Liver (tissue), 3 donors: Measurements from ENCODE around the gene MAP3K20.

Experiments used
- FOXA1 ChIP-seq: IDR thresholded peaks from 2 replicates; pipeline ENCODE4 v1.6.1; 2016; ENCODE audit warnings: antibody characterized with exemption
- GABPA ChIP-seq, 2 donors: IDR thresholded peaks in 1 of 2; conservative IDR thresholded peaks in 1 of 2; 2 replicates each; pipeline ENCODE4 v1.6.1; 2016; ENCODE audit warnings: antibody characterized with exemption in 2 of 2, mild to moderate bottlenecking in 1 of 2, moderate library complexity in 1 of 2
- JUND ChIP-seq, 2 donors: IDR thresholded peaks; 2 replicates each; pipeline ENCODE4 v1.6.1; 2016; ENCODE audit warnings: antibody characterized with exemption in 2 of 2
- RAD21 ChIP-seq, 2 donors: IDR thresholded peaks; 2 replicates each; pipeline ENCODE4 v1.6.1; 2016; ENCODE audit warnings: antibody characterized with exemption in 2 of 2, mild to moderate bottlenecking in 2 of 2
- RXRA ChIP-seq, 2 donors: IDR thresholded peaks; 2 replicates each; pipeline ENCODE4 v1.6.1; 2017 to 2018; ENCODE audit warnings: antibody characterized with exemption in 2 of 2, mild to moderate bottlenecking in 1 of 2
- SP1 ChIP-seq: IDR thresholded peaks from 2 replicates; pipeline ENCODE4 v1.6.1; 2018; ENCODE audit warnings: antibody characterized with exemption, mild to moderate bottlenecking
- TAF1 ChIP-seq: conservative IDR thresholded peaks from 2 replicates; pipeline ENCODE4 v1.6.1; 2016; ENCODE audit warnings: antibody characterized with exemption, mild to moderate bottlenecking
- YY1 ChIP-seq: IDR thresholded peaks from 2 replicates; pipeline ENCODE4 v1.6.1; 2016; ENCODE audit warnings: antibody characterized with exemption, mild to moderate bottlenecking
- TF ChIP-seq, protein P1 (sequence below): fragments of 150-350 bp; IDR thresholded peaks from 2 replicates; pipeline ENCODE4 v1.5.1; 2017; ENCODE audit warnings: improper control_type of control experiment, low read depth, low read length; ENCODE audit not compliant: missing input control
- TF ChIP-seq, protein P2 (sequence below): IDR thresholded peaks from 2 replicates; pipeline ENCODE4 v1.6.1; 2016; ENCODE audit warnings: antibody characterized with exemption, mild to moderate bottlenecking
- TF ChIP-seq, protein P3 (sequence below): IDR thresholded peaks from 2 replicates; pipeline ENCODE4 v1.6.1; 2016; ENCODE audit warnings: antibody characterized with exemption
- TF ChIP-seq, protein P4 (sequence below): IDR thresholded peaks from 2 replicates; pipeline ENCODE4 v1.6.1; 2016; ENCODE audit warnings: antibody characterized with exemption
- donor health status: healthy.
- donor health status: healthy.

DNA sequence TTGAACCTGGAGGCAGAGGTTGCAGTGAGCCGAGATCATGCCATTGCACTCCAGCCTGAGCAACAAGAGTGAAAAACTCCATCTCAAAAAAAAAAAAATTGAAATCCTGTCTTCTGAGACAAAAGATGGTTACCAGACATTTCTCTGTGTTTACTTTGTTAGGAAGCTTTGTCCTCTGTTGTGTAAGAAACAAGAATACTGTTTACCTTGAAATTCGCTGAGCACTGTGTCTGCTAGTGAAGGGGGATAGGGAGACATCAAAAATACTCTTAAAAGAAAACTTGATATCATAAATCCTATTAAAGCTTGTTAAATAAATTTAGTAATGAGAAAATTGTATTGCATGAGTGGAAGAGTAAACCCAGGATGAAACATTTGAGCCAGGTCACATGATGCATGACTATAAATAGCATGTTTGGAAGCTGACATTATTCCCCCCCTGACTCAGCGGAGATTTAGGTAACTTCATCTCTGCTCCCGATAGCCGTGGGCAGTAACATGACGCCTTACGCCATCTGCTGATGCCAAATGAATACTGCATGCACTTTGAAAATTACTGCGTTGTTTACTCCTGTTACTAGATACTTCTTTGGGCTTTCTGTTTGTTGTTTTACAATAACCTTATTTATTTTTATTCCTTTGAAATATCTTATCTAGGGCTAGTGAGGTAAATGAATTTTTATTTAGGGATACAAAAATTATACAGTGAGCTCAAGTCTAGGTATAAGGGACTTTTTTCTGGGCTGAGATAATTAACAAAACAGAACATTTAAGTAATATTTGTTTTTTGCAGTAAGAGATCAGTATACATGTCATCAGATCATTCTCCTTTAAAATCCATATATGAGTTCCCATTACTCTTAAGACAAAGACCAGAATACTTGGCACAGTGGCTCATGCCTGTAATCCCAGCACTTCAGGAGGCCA lies 134.9 kb downstream of the MAP3K20 start:
- TF ChIP-seq, protein P1, sequence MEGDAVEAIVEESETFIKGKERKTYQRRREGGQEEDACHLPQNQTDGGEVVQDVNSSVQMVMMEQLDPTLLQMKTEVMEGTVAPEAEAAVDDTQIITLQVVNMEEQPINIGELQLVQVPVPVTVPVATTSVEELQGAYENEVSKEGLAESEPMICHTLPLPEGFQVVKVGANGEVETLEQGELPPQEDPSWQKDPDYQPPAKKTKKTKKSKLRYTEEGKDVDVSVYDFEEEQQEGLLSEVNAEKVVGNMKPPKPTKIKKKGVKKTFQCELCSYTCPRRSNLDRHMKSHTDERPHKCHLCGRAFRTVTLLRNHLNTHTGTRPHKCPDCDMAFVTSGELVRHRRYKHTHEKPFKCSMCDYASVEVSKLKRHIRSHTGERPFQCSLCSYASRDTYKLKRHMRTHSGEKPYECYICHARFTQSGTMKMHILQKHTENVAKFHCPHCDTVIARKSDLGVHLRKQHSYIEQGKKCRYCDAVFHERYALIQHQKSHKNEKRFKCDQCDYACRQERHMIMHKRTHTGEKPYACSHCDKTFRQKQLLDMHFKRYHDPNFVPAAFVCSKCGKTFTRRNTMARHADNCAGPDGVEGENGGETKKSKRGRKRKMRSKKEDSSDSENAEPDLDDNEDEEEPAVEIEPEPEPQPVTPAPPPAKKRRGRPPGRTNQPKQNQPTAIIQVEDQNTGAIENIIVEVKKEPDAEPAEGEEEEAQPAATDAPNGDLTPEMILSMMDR: peak; percentile 96
- TF ChIP-seq SP1 (no peak), RAD21 (IDR thresholded peaks at IDR 0.05) (peak; percentile 100), YY1 (peak; percentile 45), TAF1 (no peak), RXRA (IDR thresholded peaks at IDR 0.05) (peak; percentile 45 to 55), JUND (IDR thresholded peaks at IDR 0.05) (peak; percentile 54 to 55), FOXA1 (peak; percentile 31), GABPA (IDR thresholded peaks at IDR 0.05 in 1 of 2, conservative IDR thresholded peaks at IDR 0.05 in 1 of 2) (no peak)
- TF ChIP-seq, protein P2, sequence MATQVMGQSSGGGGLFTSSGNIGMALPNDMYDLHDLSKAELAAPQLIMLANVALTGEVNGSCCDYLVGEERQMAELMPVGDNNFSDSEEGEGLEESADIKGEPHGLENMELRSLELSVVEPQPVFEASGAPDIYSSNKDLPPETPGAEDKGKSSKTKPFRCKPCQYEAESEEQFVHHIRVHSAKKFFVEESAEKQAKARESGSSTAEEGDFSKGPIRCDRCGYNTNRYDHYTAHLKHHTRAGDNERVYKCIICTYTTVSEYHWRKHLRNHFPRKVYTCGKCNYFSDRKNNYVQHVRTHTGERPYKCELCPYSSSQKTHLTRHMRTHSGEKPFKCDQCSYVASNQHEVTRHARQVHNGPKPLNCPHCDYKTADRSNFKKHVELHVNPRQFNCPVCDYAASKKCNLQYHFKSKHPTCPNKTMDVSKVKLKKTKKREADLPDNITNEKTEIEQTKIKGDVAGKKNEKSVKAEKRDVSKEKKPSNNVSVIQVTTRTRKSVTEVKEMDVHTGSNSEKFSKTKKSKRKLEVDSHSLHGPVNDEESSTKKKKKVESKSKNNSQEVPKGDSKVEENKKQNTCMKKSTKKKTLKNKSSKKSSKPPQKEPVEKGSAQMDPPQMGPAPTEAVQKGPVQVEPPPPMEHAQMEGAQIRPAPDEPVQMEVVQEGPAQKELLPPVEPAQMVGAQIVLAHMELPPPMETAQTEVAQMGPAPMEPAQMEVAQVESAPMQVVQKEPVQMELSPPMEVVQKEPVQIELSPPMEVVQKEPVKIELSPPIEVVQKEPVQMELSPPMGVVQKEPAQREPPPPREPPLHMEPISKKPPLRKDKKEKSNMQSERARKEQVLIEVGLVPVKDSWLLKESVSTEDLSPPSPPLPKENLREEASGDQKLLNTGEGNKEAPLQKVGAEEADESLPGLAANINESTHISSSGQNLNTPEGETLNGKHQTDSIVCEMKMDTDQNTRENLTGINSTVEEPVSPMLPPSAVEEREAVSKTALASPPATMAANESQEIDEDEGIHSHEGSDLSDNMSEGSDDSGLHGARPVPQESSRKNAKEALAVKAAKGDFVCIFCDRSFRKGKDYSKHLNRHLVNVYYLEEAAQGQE: no peak
- TF ChIP-seq, protein P3, sequence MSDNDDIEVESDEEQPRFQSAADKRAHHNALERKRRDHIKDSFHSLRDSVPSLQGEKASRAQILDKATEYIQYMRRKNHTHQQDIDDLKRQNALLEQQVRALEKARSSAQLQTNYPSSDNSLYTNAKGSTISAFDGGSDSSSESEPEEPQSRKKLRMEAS: no peak
- TF ChIP-seq, protein P4, sequence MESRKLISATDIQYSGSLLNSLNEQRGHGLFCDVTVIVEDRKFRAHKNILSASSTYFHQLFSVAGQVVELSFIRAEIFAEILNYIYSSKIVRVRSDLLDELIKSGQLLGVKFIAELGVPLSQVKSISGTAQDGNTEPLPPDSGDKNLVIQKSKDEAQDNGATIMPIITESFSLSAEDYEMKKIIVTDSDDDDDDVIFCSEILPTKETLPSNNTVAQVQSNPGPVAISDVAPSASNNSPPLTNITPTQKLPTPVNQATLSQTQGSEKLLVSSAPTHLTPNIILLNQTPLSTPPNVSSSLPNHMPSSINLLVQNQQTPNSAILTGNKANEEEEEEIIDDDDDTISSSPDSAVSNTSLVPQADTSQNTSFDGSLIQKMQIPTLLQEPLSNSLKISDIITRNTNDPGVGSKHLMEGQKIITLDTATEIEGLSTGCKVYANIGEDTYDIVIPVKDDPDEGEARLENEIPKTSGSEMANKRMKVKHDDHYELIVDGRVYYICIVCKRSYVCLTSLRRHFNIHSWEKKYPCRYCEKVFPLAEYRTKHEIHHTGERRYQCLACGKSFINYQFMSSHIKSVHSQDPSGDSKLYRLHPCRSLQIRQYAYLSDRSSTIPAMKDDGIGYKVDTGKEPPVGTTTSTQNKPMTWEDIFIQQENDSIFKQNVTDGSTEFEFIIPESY: no peak
